IPS-11a (cell line): Measurements from ENCODE around the gene NCLN.
"Not testable (repeated sequence)": the region's sequence is repeated elsewhere in the genome, so short reads cannot be mapped to it uniquely, and the experiment has no call there.

Experiments
- H3K4me3 ChIP-seq: one replicate; pipeline ENCODE4 v1.5.1; 2013; ENCODE audit warnings: low read depth, low read length, control low read depth

The NCLN gene

DNA sequence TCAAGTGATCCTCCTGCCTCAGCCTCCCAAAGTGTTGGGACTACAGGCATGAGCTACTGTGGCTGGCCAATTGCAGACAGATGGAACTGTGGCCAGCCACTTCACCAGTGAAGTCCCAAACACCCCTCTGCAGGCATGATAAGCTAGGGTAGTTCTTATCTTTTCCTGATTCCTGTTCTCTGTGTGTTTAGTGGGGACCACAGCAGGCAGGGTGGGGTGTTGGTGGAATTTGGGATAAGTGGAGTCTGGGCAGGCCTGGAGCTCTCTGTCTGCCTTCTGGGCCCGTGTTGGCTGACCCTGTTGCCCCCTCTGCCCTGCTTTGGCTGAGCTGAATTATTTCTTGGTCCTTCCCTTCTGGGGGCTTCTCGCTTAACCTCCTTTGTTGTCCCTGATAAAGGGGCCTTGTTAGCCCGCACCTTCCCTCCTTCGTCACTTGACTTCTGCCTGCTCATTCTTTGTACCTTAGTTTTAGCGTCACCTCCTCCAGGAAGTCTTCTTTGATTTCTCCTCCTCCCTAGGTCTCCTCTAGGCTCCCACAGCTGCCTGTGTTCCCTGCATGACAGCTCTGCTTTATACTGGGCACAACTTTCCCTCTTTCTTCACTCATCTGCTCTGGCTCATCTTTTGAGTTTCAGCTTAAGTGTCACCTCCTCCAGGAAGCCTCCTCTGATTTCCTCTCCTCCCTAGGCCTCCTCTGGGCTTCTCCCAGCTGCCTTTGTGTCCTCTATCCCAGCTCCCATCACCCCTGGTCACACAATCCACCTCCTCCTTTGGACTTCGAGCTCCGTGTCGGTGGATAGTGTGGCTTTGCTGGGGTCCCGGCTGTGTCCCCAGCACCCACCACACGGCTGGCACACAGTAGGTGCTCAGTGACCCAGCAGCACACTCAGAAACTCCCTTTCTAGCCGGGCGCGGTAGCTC lies 1.7 kb upstream of the NCLN start:
- H3K4me3 ChIP-seq, result no peak overlapping the region

DNA sequence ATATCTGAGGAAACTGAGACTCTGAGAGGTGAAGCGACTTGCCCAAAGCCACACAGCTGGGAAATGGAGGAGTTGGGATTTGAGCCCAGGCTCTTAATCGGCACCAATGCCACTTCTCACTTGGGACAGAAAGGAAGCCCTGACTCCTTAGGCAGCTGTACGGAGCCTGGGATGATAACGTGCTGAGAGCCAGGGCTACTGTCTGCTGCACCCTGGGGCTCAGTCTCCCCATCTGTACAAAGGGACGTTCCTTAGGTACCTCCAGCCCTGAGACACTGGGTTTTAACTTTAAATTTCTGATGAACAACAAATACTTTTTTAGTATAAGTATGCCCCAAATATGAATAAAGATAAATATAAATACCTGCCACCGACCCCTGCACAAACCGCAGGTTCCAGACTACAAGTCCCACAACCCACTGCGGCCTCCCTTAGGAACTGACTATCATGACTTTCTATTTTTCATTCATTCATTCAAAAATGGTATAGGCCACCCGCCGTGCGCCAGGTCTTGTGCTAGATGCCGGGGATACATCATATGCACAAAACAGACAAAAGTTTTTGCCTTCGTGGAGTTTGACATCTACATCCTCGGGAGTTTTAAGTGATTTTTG lies 776 bp upstream of the NCLN start:
- H3K4me3 ChIP-seq, result peak overlapping the region; percentile 89

GRCh38 chr19:3186160-3186688 lies 494 bp downstream of the NCLN start:
- peak overlapping the region; percentile 89 for H3K4me3 ChIP-seq

- H3K4me3 ChIP-seq, result peak overlapping the region; percentile 89
Observed at GRCh38 chr19:3186891-3187661, 1.3 kb downstream of the NCLN start.

DNA sequence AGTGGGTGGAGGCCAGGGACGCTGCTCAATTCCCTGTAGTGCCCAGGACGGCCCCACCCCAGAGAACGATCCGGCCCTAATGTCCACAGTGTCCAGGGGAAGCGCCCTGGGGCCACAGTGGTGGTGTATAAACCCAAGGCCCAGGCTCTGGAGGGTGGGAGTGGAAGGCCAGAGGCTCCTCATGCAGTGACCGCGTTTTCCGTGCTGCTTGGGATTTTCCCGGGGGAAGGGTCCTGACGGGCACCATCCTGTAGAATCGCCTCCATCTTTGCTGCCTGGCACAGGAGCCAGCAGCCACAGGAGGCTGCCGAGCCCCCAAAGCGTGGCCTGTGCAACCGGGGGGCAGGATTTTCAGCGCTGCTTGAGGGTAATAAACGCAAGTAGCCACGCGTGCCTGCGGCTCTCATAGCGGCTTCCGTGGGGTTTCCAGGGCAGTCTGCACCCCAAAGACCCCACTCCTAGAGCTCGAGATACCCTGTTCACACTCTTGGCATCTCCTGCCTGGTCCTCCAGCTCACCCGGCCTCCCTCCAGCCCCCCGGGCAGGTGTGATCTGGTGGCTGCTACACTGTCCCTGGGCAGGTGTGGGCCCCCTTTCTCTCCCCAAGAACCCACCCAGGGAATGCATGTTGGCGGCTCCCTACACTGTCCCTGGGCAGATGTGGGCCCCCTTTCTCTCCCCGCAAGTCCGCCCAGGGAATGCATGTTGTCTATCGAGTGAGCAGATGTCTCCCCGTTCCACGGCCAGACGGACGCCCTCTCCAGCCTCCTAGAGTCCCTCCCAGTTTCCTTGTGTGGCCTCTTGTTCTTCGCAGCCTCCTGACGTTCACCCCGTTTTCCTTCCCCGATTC lies 2.2 kb downstream of the NCLN start:
- no peak overlapping the region for H3K4me3 ChIP-seq

- no peak overlapping the region for H3K4me3 ChIP-seq
Observed at GRCh38 chr19:3188627-3189596, 3.2 kb downstream of the NCLN start.

DNA sequence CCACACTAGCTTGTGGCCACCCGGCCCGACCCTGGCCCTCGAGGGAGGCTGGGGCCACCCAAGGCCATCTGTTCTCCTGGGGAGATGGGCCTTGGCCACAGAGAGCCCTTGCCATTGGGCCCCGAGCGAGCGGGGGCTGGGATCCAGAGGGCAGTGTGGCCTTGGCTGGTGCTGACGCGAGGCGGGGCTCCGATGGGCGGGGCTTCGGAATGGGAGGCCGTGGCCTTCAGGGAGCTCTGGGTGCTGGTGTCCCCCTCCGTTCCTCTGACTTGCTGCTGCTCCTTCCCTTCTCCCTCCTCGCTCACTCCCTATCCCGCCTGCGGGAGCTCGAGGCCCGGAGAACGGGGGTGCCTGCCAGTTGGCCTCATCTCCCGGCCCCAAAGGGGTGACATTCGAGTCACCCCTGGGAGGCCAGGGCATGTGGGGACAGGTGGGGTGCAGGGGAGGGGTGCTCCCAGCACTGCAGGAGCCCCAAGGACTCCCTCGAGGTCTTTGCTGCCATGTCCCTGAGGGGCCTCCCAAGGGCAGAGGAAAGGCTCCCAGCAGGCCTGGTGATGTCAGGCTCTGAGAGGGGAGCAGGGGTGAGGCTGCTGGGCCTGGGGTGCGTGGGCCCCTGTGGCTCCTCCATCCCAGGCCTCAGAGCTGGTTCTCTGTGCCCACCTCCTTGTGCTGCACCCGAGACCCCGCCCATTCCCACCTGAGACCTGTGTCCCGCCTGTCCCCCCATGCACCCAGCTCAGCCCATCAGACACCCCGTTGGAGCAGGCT lies 4.2 kb downstream of the NCLN start:
- no peak overlapping the region for H3K4me3 ChIP-seq

DNA sequence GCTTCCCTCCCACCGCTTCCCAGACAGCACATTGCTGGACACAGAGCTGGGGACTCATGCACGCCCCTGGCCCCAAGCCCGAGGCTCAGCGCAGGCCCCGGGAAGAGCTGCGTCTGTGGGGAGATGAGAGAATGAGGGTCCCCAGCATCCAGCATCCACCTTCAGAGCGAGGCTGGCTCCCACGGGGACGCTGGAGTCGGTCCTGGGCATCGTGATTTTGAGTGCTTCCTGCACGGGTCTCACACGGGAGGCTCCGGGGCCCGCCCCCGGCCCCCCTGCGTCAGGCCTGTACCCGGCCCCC lies 4.7 kb downstream of the NCLN start:
- no peak overlapping the region for H3K4me3 ChIP-seq

DNA sequence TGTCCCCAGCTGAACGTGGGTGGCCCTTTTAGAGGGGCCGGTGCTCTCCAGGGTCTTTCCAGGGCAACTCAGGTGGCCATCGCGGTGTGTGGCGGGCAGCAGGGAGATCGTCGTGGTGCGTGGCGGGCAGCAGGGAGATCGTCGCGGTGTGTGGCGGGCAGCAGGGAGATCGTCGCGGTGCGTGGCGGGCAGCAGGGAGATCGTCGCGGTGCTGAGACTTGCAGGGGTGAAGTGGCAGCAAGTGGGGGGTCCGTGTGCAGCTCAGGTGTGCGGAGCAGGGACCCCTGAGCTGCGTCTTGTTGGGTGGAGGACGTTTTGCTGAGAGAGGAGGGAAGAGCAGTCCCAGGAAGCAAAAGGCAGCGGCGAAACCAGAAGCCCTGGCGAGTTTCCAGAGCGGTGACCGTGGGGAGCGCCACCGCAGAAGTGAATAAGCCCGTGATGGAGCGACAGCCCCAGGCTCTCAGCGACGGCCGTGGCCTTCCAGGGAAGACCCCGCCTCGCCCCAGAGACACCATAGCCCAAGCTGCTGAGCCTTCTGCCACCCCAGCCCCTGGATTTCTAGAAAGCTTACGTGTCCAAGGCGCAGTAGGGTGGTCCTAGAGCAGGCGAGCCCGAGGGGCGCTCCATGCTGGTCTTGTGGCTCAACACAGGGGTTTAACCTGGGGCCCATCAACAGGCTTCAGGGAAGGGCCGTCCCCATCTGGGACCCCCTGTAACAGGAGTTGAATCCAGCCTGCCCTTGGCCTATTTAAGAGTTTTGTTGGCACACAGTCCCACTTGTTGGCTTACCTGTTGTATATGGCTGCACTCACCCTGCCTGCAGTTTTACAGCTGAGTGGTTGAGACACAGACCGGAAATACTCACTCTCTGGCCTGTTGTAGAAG lies 5.4 kb downstream of the NCLN start:
- H3K4me3 ChIP-seq, result no peak overlapping the region

GRCh38 chr19:3191806-3192104 lies 6.0 kb downstream of the NCLN start:
- not testable (repeated sequence) for H3K4me3 ChIP-seq

- H3K4me3 ChIP-seq, result no peak overlapping the region
Observed at GRCh38 chr19:3192228-3192635, 6.5 kb downstream of the NCLN start.

- no peak overlapping the region for H3K4me3 ChIP-seq
Observed at GRCh38 chr19:3192684-3193083, 7.0 kb downstream of the NCLN start.

DNA sequence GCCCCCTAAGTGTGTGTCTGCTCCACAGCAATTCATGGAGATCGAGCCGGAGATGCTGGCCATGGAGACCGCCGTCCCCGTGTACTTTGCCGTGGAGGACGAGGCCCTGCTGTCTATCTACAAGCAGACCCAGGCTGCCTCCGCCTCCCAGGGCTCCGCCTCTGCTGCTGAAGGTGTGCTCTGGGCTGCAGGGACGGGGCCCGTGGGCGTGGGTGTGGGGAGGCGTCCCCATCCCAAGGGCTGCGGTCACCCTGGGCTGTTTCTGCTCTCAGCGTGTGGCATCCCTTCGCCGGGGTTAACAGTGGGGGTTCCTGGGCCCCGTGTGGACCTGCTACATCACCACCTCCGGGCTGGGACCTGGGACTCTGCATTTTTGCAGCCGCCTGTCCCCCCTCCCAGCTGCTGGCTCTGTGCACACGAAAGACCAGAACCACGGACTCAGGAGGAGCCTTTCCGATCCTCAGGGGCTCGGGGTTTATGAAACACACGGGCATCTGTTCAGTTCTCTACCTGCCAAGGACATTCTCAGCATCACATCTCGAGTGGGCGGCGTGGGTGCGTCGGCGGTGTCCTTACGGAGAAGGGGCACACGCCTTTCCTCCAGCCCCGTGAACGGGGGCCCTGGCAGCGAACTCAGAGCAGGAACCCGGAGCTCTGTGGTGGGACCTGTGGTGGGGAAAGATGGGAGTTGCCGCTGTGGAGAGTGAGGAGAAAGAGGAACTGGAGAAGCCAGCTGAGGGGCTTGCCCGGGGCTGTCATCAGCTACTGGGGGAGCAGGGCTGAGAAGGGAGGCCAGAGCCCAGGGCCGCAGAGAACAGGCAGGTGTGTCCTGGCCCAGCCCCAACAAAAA lies 7.8 kb downstream of the NCLN start:
- H3K4me3 ChIP-seq, result no peak overlapping the region

- no peak overlapping the region for H3K4me3 ChIP-seq
Observed at GRCh38 chr19:3194106-3195087, 8.7 kb downstream of the NCLN start.

DNA sequence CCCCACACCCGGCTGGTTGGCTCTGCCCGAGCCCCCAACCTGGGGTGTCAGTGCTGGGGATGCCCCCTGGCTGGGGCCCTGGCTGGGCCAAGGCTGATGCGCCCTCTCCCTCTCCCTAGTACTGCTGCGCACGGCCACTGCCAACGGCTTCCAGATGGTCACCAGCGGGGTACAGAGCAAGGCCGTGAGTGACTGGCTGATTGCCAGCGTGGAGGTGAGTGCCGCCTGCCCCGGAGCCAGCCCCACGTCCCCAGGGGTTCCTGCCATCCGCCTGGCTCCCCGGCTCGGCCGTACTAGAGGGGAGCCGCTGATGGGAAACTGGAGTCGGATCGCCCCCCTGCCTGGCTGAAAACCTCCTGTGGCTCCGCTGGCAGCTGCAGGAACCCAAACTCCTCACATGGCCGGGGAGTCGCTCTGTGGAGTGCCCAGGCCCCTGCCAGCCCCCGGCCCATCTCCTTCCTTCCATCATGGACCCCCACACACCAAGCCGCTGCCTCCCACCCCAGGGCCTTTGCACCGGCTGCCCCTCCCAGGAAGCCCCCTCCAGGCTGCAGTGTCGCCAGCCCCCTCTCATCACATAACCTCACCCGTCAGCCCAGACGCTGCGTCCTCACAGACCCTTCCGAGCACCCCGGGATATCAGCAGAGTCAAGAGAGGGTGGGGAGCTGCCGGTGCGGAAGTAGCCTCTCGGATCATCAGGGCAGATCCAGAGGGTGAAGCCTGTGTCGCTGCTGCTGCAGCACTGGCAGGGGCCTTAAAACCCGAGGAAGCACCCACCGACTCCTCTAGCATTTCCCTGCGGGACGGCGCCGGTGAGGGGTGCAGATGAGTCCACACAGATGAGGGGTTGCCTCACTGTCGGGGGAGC lies 10.6 kb downstream of the NCLN start:
- no peak overlapping the region for H3K4me3 ChIP-seq
